ENCODE data around the gene SEPTIN12.

- TF ChIP-seq CTCF (IDR thresholded peaks at IDR 0.05; ENCODE audit: low read length) (no peak), EZH2 (IDR thresholded peaks at IDR 0.05; ENCODE audit: borderline replicate concordance, low read length) (no peak)
Observed at GRCh38 chr16:4836727-4837126, 48.6 kb upstream of the SEPTIN12 start.

Measured in OCI-LY1 (cell line).